Germinal center (tissue), 1 donor: ENCODE data around the gene MAP6D1.
"Not testable (repeated sequence)": the region's sequence is repeated elsewhere in the genome, so short reads cannot be mapped to it uniquely, and the experiment has no call there.

Experiments used
- DNase-seq: peaks from one replicate; pipeline ENCODE4 v3.0.0; 2012; ENCODE audit warnings: mixed read lengths, low spot score

Gene MAP6D1

GRCh38 chr3:183799461-183799860 is 25.9 kb downstream of the MAP6D1 start:
- DNase-seq: no peak

- DNase-seq: no peak
These were observed 27.4 kb downstream of the MAP6D1 start for GRCh38 chr3:183797996-183798395.

- DNase-seq: no peak
These were observed 29.0 kb downstream of the MAP6D1 start for GRCh38 chr3:183796372-183796771.

GRCh38 chr3:183794452-183794851 is 30.9 kb downstream of the MAP6D1 start:
- DNase-seq: no peak

- DNase-seq: no peak
These were observed 32.4 kb downstream of the MAP6D1 start for GRCh38 chr3:183792976-183793375.

GRCh38 chr3:183790700-183791099 is 34.7 kb downstream of the MAP6D1 start:
- DNase-seq: no peak

- DNase-seq: no peak
These were observed 35.6 kb downstream of the MAP6D1 start for GRCh38 chr3:183789826-183790225.

- not testable (repeated sequence) for DNase-seq
These were observed 40.9 kb downstream of the MAP6D1 start for GRCh38 chr3:183784503-183784902.

- no peak for DNase-seq
These were observed 42.7 kb downstream of the MAP6D1 start for GRCh38 chr3:183782576-183783276.

GRCh38 chr3:183781246-183781645 is 44.1 kb downstream of the MAP6D1 start:
- DNase-seq: no peak

GRCh38 chr3:183779896-183780465 is 45.4 kb downstream of the MAP6D1 start:
- no peak for DNase-seq

- no peak for DNase-seq
These were observed 48.3 kb downstream of the MAP6D1 start for GRCh38 chr3:183777016-183777618.

- not testable (repeated sequence) for DNase-seq
These were observed 48.9 kb downstream of the MAP6D1 start for GRCh38 chr3:183776451-183776850.

- DNase-seq: no peak
These were observed 49.6 kb downstream of the MAP6D1 start for GRCh38 chr3:183775781-183776180.

- DNase-seq: no peak
These were observed 50.7 kb downstream of the MAP6D1 start for GRCh38 chr3:183774631-183775030.

GRCh38 chr3:183769453-183769852 is 55.9 kb downstream of the MAP6D1 start:
- no peak for DNase-seq

- no peak for DNase-seq
These were observed 57.3 kb downstream of the MAP6D1 start for GRCh38 chr3:183768114-183768513.

GRCh38 chr3:183766745-183767606 is 58.4 kb downstream of the MAP6D1 start:
- peak; percentile 76 for DNase-seq

GRCh38 chr3:183766107-183766506 is 59.3 kb downstream of the MAP6D1 start:
- DNase-seq: no peak
